Lower leg skin (tissue), 4 donors: ENCODE results near the gene CDADC1. TPM values are rescaled to one million over a fixed set of nuclear protein-coding genes. Genes with fewer than 3 reads are reported as not detected.

Experiments
- DNase-seq, 2 donors: peaks; one replicate each; pipeline ENCODE4 v3.0.0-alpha.2; 2019; ENCODE audit warnings: low spot score in 2 of 2
- H3K4me3 ChIP-seq: fragments of 200-600 bp; sonication (generic); 2 replicates; pipeline ENCODE4 v1.5.1; 2017; ENCODE audit warnings: mild to moderate bottlenecking, low read depth; ENCODE audit not compliant: poor library complexity, severe bottlenecking
- POLR2A ChIP-seq, 2 donors: fragments of 450-650 bp; IDR thresholded peaks; one replicate each; pipeline ENCODE4 v1.6.1; 2016 to 2017; ENCODE audit warnings: antibody characterized with exemption in 2 of 2, mild to moderate bottlenecking in 1 of 2, moderate library complexity in 1 of 2
- WGBS, 2 donors: methylation state at CpG; one replicate each; pipeline ENCODE4 v1.1.5; 2018; 5-methylcytosine and 5-hydroxymethylcytosine counted together
- intact Hi-C: fragments of 100-400 bp; cut with DNase I; formaldehyde crosslinking; loops from one replicate; pipeline ENCODE4 v1.15.0; 2023; ENCODE audit warnings: low total_unique reads
- total RNA-seq, 4 donors: library from RNA; depleted of rRNA; stranded (reverse); fragments of >200 nt; gene quantifications; one replicate each; pipeline ENCODE4 v1.1.0, GENCODE V29; 2016
- TF ChIP-seq, protein P1 (sequence below), 3 donors: fragments of 450-650 bp; IDR thresholded peaks; one replicate each; pipeline ENCODE4 v1.5.1; 2016; ENCODE audit warnings: antibody characterized with exemption in 3 of 3, mild to moderate bottlenecking in 3 of 3, moderate library complexity in 2 of 3

Gene CDADC1
- total RNA-seq, 4 donors from 2014 or later, result 0.84 to 7.2 (median 1.9) TPM

DNA sequence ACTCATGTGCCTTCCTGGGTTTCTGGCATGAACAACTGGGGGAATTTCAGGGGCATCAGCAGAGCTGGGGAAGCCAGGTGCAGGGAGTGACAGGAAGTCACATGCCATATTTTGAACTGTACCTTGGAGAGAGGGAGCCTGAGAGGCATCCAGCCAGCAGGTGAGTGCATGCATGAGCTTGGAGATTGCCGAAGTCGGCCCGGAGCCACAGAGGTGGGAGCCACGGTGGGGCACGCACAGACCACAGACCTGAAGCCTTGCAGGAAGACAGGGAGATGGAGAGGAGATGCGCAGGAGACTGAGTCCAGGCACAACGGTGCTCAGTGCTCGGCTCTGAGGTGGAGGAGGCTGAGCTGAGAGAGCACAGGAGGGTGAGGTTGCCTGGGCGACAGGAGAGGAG, 55.1 kb downstream of the CDADC1 start:
- no peak overlapping the region for H3K4me3 ChIP-seq
- intact Hi-C loops, result loop anchor here (1.0 to 10.0 kb wide), 2 partner anchors 134 to 302 kb away; no protein-coding TSS in a partner anchor
- peak in 1 of 2 donors; percentile 86 for DNase-seq
- 68 to 71% methylated on average over 9 of the region's 9 CpGs for WGBS, 2 donors
- TF ChIP-seq, protein P1, sequence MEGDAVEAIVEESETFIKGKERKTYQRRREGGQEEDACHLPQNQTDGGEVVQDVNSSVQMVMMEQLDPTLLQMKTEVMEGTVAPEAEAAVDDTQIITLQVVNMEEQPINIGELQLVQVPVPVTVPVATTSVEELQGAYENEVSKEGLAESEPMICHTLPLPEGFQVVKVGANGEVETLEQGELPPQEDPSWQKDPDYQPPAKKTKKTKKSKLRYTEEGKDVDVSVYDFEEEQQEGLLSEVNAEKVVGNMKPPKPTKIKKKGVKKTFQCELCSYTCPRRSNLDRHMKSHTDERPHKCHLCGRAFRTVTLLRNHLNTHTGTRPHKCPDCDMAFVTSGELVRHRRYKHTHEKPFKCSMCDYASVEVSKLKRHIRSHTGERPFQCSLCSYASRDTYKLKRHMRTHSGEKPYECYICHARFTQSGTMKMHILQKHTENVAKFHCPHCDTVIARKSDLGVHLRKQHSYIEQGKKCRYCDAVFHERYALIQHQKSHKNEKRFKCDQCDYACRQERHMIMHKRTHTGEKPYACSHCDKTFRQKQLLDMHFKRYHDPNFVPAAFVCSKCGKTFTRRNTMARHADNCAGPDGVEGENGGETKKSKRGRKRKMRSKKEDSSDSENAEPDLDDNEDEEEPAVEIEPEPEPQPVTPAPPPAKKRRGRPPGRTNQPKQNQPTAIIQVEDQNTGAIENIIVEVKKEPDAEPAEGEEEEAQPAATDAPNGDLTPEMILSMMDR (IDR thresholded peaks at IDR 0.05), result no peak
- no peak for TF ChIP-seq POLR2A (IDR thresholded peaks at IDR 0.05)

- TF ChIP-seq, protein P1 (IDR thresholded peaks at IDR 0.05), result no peak
- no peak for TF ChIP-seq POLR2A (IDR thresholded peaks at IDR 0.05)
- intact Hi-C loops, result loop anchor here (10.0 kb wide), 1 partner anchor 301 kb away; no protein-coding TSS in a partner anchor
- no peak overlapping the region for H3K4me3 ChIP-seq
- 61 to 64% methylated on average over 11 of the region's 11 CpGs for WGBS, 2 donors
- no peak for DNase-seq
Measured at GRCh38 chr13:49303533-49304252, 56.0 kb downstream of the CDADC1 start.

DNA sequence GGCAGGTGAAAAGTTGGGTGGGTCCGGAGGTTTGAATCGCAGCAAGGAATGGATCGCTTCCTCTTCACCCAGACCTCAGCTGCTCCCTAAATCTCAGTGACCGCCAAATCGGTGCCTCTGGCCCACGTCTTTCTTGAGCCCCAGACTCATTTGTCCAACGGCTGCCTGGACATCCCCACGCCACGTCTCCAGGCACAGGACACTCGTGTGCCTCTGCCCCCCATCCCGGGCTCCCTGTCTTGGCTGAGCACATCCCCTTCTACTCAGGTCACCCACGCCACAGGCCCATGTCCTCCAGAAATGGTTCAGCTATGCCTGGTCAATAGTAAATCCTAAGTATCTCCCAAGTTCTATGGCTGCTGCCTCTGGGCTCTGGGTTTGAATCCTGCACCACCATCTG, 56.6 kb downstream of the CDADC1 start:
- TF ChIP-seq, protein P1 (IDR thresholded peaks at IDR 0.05), result no peak
- TF ChIP-seq POLR2A (IDR thresholded peaks at IDR 0.05), result no peak
- no peak overlapping the region for H3K4me3 ChIP-seq
- DNase-seq, result no peak
- intact Hi-C loops, result loop anchor here (10.0 kb wide), 1 partner anchor 300 kb away; no protein-coding TSS in a partner anchor
- WGBS, 2 donors, result 94 to 97% methylated on average over 12 of the region's 12 CpGs

- WGBS, 2 donors, result 77 to 81% methylated on average over 25 of the region's 25 CpGs
- no peak overlapping the region for H3K4me3 ChIP-seq
- intact Hi-C loops, result loop anchor here (10.0 kb wide), 1 partner anchor 300 kb away; no protein-coding TSS in a partner anchor
- no peak for DNase-seq
- no peak for TF ChIP-seq POLR2A (IDR thresholded peaks at IDR 0.05)
- TF ChIP-seq, protein P1 (IDR thresholded peaks at IDR 0.05), result no peak
Measured at GRCh38 chr13:49304763-49305700, 57.3 kb downstream of the CDADC1 start.

DNA sequence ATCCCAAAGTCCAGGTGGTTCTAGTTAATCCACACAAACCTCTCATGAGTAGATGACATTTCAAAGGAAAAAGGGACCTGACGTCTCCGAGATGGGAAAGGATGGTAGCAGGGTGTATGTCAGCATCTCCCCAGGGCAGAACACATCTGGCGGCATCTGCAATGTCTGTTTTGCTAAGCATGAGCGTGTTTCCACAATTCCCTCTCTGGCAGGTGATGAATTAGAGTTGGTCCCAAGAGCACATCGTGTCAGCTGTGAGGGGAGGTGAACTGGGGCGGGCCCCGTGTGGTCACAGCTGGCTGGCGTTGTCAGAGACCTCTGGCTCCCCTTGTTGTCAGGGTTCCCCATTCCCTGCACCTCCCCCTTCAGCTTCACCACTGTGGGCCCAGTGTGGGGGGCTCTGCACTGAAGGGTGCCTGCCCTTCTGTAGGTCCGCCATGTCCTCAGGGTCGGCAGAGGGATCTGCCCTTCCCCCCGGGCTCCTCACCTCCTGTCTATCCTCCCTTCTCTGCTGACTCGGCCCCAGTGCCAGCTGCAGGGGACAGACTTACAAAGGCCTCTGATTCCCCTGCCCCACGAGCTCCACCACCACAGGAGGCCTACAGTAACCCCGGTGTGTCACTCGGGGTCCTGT, 58.2 kb downstream of the CDADC1 start:
- DNase-seq, result no peak
- WGBS, 2 donors, result 56 to 68% methylated on average over 15 of the region's 15 CpGs
- H3K4me3 ChIP-seq, result no peak overlapping the region
- TF ChIP-seq POLR2A (IDR thresholded peaks at IDR 0.05), result no peak
- TF ChIP-seq, protein P1 (IDR thresholded peaks at IDR 0.05), result no peak
- intact Hi-C loops, result loop anchor here (10.0 kb wide), 1 partner anchor 299 kb away; no protein-coding TSS in a partner anchor
